Bone marrow (tissue), 2 donors: ENCODE data around the gene ADM.

Source experiments
- DNase-seq, 2 donors: peaks; one replicate each; lab custom pipeline; 2025; lab: John Stamatoyannopoulos, UW

ADM gene

GRCh38 chr11:10309163-10310093 lies 4.6 kb downstream of the ADM start:
- no peak for DNase-seq

GRCh38 chr11:10310301-10310841 lies 5.5 kb downstream of the ADM start:
- DNase-seq: no peak

DNA sequence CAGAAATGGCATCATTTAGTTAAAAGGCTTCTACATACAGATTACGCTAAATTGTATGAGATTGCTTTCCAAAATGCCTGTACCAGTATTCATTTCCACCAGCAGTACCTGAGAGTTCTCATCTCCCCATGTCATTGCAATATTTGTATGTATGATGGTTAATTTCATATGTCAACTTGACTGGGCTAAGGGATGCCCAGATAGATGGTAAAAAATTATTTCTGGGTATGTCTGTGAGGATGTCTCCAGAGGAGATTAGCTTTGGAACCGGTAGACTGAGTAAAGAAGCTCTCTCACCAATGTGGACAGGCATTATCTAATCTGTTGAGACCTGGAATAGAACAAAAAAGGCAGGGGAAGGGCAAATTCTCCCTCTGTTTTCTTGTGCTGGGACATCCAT lies 6.9 kb downstream of the ADM start:
- no peak for DNase-seq

- peak in 1 of 2 donors; percentile 64 for DNase-seq
These were observed 9.6 kb downstream of the ADM start for GRCh38 chr11:10314199-10315072.

DNA sequence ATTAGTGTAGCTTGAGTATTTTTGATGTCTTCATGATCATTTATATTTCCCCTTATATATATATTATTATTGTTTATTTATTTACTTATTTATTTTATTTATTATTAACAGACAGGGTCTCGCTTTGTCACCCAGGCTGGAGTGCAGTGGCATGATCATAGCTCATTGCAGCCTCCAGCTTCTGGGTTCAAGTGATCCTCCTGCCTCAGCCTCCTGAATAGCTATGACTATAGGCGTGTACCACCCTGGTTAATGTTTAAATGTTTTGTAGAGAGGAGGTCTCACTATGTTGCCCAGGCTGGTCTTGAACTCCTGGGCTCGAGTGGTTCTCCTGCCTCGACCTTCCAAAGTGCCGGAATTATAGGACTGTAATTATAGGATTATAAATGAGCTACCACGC lies 10.2 kb downstream of the ADM start:
- no peak for DNase-seq

DNA sequence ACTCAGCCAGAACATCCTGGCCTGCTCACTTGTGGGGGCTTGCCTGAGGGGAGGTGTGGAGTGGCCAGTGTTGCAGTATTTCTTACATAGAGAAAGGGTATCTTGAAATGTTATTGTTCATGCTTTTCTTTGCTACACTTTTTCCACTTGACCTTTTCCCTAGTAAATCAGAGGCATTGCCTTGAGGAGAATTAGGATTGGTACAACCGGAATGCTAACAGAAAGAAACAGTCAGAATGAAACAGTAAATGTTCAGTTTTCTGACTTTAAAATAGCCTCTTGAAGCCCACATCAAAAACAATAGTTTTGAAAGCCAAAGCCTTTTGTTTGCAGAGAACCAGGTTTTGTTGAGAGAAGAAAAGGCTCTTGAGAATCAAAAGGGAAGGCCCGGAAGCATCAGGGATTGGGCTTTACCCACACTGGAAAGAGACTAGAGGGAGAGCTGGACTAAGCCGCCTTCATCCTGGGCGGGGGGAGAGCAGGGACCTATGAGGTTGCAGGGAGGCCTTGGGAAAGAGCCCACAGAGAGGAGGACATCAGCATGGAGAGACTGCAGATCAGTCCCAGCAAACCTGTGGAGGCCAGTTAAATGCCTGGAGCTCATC lies 12.4 kb downstream of the ADM start:
- DNase-seq: no peak

DNA sequence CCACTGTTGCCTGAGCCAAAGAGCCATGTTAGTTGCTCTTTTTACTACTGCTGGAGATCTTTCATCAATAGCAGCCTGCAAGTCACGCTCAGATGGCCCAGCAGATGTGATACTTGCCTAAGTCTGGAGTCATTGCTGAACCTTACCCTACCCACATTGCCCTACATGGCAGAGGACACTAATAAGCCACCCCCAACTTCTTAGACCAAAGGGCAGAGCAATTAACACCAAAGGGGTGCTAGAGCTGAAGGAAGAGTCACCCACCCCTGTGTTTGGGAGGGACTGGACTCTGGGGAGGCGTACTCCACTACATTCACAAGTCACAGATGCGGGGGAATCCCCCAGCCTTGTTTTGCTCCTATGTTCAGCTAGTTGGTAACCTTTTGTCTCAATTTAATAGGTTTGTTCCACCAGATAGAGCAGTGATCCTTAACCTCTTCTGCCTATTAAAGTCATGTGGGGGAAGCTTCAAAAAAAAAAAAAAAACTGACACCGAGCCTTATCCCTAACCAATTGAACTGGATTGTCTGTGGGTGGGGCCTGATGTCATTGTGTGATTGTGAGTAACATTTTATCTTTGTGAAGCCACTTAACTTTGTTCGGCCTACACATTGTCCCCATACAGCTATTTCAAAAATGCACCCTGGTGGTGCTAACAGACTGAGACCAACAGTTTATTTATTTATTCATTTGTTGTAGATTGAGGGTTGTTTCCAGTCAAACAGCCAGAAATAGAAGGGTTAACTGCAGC lies 13.1 kb downstream of the ADM start:
- DNase-seq: no peak

DNA sequence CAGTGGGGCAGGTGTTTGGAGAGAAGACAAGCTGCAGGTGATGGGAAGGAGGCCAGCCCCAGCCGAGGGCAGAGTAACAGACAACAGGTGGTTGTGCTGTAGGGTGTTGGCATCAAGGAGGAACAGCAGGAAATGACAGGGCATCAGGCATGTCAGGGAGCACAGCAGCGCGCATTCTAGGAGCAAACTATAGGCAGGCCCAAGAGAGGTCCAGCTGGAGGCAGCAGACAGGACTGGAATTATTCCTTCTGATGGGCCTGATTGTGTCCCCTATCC lies 13.6 kb downstream of the ADM start:
- DNase-seq: no peak

DNA sequence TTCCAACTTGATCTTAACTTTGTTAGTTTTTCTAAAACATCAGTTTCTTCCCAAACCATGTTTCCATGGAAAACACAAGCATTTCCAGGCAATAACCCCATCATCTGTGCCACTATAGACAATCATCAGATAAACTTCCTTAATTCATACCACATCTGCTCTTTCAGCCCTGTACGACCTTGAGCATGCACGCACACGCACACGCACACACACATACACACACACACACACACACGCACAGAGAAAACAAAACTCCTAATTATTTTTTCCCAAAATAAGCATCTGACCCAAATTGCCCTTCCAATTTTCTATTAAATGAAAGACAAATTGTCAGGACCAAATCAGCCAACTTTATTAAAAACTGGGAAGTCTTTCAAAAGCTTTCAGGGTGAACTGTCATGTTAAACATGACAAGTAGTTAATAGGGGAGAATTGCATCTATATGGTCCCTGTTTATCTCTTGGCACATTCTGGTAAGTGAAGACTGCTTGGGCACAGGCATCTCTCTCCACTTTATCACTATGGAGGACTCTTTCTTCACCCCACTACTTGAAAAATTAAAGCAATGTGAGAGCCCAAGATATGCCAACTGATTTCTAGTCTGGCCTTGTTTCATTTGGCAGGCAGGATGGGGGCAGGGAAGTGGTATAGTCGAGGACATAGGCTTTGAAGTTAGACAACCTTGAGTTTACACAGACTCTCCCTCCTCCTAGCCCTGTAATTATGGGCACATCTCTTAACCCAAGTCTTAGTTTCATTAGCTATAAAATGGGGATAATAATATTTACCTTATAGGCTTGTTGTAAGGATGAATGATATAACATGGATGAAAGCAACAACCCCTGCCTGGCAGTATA lies 15.1 kb downstream of the ADM start:
- DNase-seq: no peak

DNA sequence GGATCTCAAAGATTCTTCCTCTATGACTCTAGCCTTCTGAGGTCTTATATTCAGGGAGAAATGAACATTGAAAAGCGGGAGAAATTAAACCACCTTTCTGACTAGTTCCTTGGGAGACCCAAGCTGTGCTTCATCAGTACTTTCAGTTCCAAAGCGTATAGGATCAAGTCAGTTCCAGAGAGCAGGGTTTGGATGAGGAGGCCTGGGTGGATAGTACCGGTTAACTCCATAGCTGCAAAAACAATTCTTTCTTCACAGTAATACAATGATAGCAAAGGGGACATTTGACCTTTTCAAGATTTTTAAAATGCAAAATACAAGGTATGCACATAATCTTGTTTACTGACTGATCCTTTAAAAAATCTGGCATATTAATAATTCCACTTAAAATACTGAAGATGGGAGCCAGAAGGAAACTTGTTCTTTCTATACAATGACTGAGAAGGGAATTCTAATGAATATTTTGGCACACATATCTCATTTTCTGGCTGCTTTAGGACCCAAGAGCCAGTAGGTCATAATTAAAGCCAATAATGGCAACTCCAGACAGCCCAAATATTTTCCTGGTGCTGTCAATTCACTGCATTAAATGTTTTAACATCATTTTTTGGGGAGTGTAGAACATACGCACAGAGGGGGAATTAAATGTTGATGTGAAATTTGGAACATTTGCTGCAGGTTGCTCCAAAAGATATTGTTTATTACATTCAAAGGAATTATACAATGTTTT lies 16.0 kb downstream of the ADM start:
- DNase-seq: no peak

DNA sequence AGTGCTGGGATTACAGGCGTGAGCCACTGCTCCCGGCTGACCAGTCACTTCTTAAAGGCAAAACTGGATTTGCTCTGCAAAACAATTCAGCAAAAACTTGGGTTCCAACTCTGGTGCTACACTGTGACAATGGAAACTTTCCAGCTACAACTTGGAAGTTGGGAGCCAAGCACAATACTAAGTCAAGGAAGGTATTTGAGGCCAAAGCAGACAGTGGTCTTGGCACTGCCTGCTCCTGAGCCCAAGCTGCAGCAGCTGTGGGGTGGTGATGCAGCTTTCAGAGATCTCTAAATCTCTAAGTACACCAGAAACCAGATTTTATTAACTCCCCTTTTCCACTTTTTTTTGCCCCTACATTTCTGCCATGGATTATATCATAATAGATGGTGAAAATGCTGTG lies 17.5 kb downstream of the ADM start:
- DNase-seq: no peak

- DNase-seq: peak in 1 of 2 donors; percentile 78
These were observed 18.2 kb downstream of the ADM start for GRCh38 chr11:10322830-10323792.

- no peak for DNase-seq
These were observed 18.9 kb downstream of the ADM start for GRCh38 chr11:10323793-10324170.

GRCh38 chr11:10324474-10324873 lies 19.6 kb downstream of the ADM start:
- no peak for DNase-seq

GRCh38 chr11:10325277-10326011 lies 20.6 kb downstream of the ADM start:
- DNase-seq: no peak

DNA sequence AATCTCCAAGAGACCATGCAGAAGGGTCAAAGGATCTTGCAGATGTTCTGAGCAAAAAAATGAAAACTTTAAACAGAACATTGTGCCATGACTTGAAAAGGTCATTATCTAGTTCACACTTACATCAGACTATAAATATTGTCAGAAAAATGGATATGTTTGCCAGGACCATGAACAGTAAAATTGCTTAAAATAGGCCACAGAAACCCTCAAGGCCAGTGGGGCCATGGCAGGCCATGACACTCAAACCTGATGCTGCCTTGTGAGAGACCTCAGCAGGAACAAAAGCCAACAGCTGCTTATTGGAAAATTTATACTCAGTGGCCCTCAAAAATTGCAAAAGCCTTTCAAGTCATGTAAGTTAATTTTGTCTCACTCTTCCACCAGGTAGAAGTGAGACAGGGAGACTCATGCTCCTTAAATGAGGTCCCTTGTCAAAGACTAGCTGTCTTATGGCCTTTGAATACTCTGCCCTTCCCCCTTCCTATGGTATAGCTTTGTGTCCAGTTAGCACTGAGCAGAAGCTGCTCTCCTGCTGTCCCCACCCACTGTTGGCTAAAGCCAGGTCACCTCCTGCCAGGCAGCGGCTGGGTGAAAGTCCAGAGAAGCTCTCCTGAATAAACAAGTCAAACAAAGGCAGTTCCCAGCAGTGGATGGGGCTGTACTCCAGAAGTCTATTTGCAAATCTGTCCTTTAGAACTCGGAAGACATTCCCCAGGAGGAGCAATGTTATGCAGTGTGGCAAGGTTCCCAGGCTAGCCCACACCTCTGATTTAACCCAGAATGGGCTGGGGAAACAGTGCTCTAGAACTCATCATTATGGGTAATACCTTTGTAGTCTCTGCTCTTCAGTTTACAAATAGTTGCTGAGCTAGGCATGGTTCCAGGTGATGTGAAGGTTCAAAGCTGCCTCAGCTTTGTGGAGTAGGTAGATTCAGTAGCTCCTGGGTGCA lies 21.4 kb downstream of the ADM start:
- no peak for DNase-seq

- DNase-seq: no peak
These were observed 22.4 kb downstream of the ADM start for GRCh38 chr11:10327254-10327653.
